Ectodermal cell (in vitro differentiated cells): ENCODE results near the gene PRDM1.

ENCODE experiments used
- H3K27ac ChIP-seq: 2 replicates; pipeline ENCODE4 v1.7.0; 2013; ENCODE audit warnings: mild to moderate bottlenecking, low read depth, low read length; ENCODE audit not compliant: insufficient read depth, poor library complexity, severe bottlenecking
- H3K27me3 ChIP-seq: 2 replicates; pipeline ENCODE4 v1.7.0; 2013; ENCODE audit warnings: mild to moderate bottlenecking, low read length; ENCODE audit not compliant: insufficient read depth, control insufficient read depth, poor library complexity, severe bottlenecking
- H3K36me3 ChIP-seq: one replicate; pipeline ENCODE4 v1.7.0; 2013; ENCODE audit warnings: low read length; ENCODE audit not compliant: control insufficient read depth, insufficient read depth
- H3K4me1 ChIP-seq: one replicate; pipeline ENCODE4 v1.7.0; 2013; ENCODE audit warnings: low read length; ENCODE audit not compliant: control insufficient read depth, insufficient read depth
- H3K4me3 ChIP-seq: 2 replicates; pipeline ENCODE4 v1.7.0; 2013; ENCODE audit warnings: low read depth, low read length, control low read depth; ENCODE audit not compliant: insufficient read depth
- H3K9me3 ChIP-seq: 2 replicates; pipeline ENCODE4 v1.7.0; 2013; ENCODE audit warnings: mild to moderate bottlenecking, low read length, moderate library complexity; ENCODE audit not compliant: control insufficient read depth
- WGBS, 2 experiments: methylation state at CpG; one replicate each; pipeline ENCODE4 v1.1.7; 2013; ENCODE audit warnings: missing lambda C conversion rate in 2 of 2; 5-methylcytosine and 5-hydroxymethylcytosine counted together

Gene PRDM1

GRCh38 chr6:106053484-106054205, 32.5 kb upstream of the PRDM1 start:
- no peaks in the 10 kb centered on the region for H3K9me3 ChIP-seq
- no peak overlapping the region for H3K4me3 ChIP-seq
- no peaks in the 10 kb centered on the region for H3K36me3 ChIP-seq
- no peak overlapping the region for H3K27ac ChIP-seq
- peaks cover 12% of the 10 kb centered on the region for H3K4me1 ChIP-seq
- WGBS, 2 experiments, result 75 to 83% methylated on average over 3 of the region's 3 CpGs
- H3K27me3 ChIP-seq, result no peaks in the 10 kb centered on the region

DNA sequence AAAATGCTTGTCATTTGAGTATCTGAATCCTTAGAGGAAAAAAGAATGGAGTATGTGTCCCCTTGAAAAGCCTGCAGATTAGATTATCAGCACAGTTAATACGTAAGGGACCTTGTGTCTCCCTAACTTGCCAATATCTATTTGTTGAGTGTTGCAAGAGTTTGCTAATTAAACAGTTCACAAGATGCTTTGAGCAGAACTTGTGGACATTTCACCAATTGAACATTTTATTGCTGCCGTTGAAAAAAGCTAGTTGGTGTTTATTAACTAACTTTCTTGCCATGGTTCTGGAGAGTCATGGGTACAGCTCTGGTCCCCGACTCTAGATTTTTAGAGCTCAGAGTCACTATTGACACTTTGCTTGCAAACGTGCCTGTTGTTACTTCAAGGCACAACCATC, 30.6 kb upstream of the PRDM1 start:
- Histone ChIP-seq H3K27me3 (no peaks in the 10 kb centered on the region), H3K9me3 (no peaks in the 10 kb centered on the region), H3K4me1 (peaks cover 12% of the 10 kb centered on the region), H3K4me3 (no peak overlapping the region), H3K27ac (no peak overlapping the region), H3K36me3 (no peaks in the 10 kb centered on the region)
- 82 to 94% methylated on average over 4 of the region's 4 CpGs for WGBS, 2 experiments

- 37 to 41% methylated on average over 5 of the region's 5 CpGs for whole genome bisulfite sequencing, 2 experiments
- Histone ChIP-seq H3K27ac (no peak overlapping the region), H3K9me3 (no peaks in the 10 kb centered on the region), H3K4me3 (no peak overlapping the region), H3K27me3 (no peaks in the 10 kb centered on the region), H3K4me1 (peaks cover 8% of the 10 kb centered on the region), H3K36me3 (no peaks in the 10 kb centered on the region)
These were observed 29.9 kb upstream of the PRDM1 start for GRCh38 chr6:106056060-106056745.

DNA sequence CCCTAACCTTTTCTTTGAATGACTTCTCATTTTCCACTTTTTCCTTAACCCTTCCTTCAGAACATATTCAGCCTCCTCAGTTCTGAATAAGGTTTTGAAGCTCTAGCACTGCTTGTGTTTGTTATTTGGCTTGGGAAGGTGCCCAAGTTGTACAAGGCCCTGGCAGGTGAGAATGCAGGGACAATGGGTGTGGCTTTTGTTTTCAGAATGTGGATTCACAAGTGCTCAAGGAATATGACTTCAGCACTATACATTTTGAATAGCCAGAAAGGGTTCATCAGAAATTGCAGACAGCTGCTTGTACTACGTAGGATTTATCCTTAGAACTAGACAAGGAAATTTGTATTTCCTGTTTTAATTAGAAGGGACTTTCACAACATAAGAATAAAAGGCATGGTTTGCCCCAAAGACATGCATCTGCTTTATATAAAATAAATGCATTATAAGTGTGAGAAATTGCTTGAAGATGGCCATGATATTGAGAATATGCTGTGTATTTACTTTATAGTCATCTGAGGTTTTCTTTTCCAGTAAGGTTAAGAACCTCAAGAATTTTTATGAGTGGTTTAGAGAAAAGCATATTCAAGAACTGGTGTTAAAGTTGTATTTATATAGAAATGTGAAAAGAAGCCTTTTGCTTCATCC, 29.3 kb upstream of the PRDM1 start:
- no peaks in the 10 kb centered on the region for H3K9me3 ChIP-seq
- 100% methylated on average over 1 of the region's 1 CpG; no CpG with 5 or more reads in 1 of the 2 experiments for whole genome bisulfite sequencing, 2 experiments
- H3K4me1 ChIP-seq, result peaks cover 1% of the 10 kb centered on the region
- H3K27ac ChIP-seq, result no peak overlapping the region
- H3K4me3 ChIP-seq, result no peak overlapping the region
- H3K27me3 ChIP-seq, result no peaks in the 10 kb centered on the region
- H3K36me3 ChIP-seq, result no peaks in the 10 kb centered on the region

GRCh38 chr6:106059331-106059730, 26.8 kb upstream of the PRDM1 start:
- no peak overlapping the region for H3K27ac ChIP-seq
- 89 to 94% methylated on average over 2 of the region's 2 CpGs for WGBS, 2 experiments
- no peaks in the 10 kb centered on the region for H3K36me3 ChIP-seq
- no peaks in the 10 kb centered on the region for H3K9me3 ChIP-seq
- H3K27me3 ChIP-seq, result no peaks in the 10 kb centered on the region
- H3K4me3 ChIP-seq, result no peak overlapping the region
- H3K4me1 ChIP-seq, result no peaks in the 10 kb centered on the region

- H3K27ac ChIP-seq, result no peak overlapping the region
- 94 to 95% methylated on average over 3 of the region's 3 CpGs for WGBS, 2 experiments
- H3K36me3 ChIP-seq, result no peaks in the 10 kb centered on the region
- no peaks in the 10 kb centered on the region for H3K9me3 ChIP-seq
- no peaks in the 10 kb centered on the region for H3K4me1 ChIP-seq
- H3K27me3 ChIP-seq, result no peaks in the 10 kb centered on the region
- H3K4me3 ChIP-seq, result no peak overlapping the region
These were observed 26.0 kb upstream of the PRDM1 start for GRCh38 chr6:106060167-106060566.

DNA sequence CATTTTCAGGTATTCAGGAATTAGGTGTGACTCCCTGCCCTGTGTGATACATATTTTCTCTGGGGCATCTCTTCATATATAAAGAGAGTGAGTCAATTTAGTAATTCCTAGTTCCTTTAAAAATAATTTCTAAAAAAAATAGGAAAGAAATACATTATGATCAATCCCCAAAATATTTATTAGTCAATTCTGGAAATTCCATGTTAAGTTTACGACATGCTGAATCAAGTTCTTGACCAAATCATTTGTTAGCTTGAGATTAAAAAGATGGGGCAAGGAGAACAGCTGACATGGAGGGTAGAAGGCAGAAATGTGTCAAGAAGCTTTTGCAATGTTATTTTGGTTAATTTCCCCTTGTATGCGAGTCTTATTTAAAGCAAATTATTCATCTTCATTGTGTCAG, 22.7 kb upstream of the PRDM1 start:
- 95 to 100% methylated on average over 2 of the region's 2 CpGs for WGBS, 2 experiments
- Histone ChIP-seq H3K27ac (no peak overlapping the region), H3K36me3 (no peaks in the 10 kb centered on the region)

DNA sequence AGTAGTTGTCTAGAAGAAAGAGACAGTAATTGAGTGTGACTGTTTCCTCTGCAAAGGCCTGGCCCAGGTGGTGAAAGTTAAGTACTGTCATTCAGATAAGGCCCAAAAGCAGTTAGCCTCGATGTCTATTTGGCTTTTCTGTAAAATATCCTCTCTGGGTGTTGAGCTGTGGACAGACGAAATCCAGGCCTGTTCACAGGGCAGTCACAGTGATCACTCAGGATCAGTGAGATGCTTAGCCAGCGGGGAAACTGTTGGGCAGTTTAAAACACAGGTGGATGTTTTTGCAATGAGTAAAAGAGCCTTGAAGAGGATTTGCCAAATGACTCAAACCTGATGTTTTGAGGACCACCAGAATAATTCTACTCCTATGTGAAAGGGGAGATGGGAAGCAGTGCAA, 22.0 kb upstream of the PRDM1 start:
- Histone ChIP-seq H3K4me3 (no peak overlapping the region), H3K4me1 (no peaks in the 10 kb centered on the region), H3K9me3 (no peaks in the 10 kb centered on the region), H3K27ac (no peak overlapping the region), H3K36me3 (no peaks in the 10 kb centered on the region), H3K27me3 (no peaks in the 10 kb centered on the region)
- WGBS, 2 experiments, result 90% methylated on average over 3 of the region's 3 CpGs

More for the DNA sequence above, 22.7 kb upstream of the PRDM1 start:
- H3K4me3 ChIP-seq, result no peak overlapping the region
- no peaks in the 10 kb centered on the region for H3K9me3 ChIP-seq
- H3K4me1 ChIP-seq, result no peaks in the 10 kb centered on the region
- no peaks in the 10 kb centered on the region for H3K27me3 ChIP-seq

DNA sequence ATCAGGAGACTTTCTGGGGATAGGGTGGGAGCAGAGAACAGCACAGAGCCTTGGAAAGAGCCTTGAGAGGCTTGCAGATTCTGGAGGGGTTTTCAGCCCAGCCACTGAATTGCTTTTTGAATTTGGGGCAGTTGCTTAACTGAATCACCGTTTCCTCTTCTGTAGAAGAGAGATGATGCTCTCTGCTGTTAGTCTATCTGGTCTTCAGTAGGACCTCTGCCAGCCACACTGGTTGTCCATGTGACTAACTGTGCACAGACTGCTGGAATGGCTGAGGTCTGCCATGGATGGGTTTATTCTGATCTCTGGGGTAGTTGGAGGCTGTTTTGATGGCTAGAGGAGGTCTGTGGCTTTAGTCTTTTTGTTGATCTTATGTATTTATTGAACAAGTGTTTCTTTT, 21.4 kb upstream of the PRDM1 start:
- H3K36me3 ChIP-seq, result no peaks in the 10 kb centered on the region
- no peaks in the 10 kb centered on the region for H3K4me1 ChIP-seq
- no peaks in the 10 kb centered on the region for H3K9me3 ChIP-seq
- no peak overlapping the region for H3K27ac ChIP-seq
- no peak overlapping the region for H3K4me3 ChIP-seq
- no peaks in the 10 kb centered on the region for H3K27me3 ChIP-seq
- 52 to 54% methylated on average over 1 of the region's 1 CpG for WGBS, 2 experiments

DNA sequence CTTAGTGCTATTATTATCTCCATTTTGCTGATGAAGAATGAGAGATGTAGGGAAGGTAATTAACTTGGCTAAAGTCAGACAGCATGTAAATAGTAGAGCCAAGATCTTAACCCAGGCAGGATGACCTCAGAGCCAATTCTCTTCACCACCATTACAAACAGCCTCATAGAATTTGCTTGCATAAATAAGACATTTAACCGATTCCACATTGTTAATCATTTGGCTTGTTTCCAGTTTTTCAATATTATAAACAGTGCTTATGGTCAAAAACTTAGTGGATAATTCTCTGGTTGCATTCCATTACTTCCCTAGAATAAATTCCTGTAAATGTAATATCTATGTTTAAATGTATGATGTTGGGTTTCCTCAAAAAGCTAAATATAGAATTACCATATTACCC, 19.1 kb upstream of the PRDM1 start:
- WGBS, 2 experiments, result 86 to 100% methylated on average over 1 of the region's 1 CpG
- Histone ChIP-seq H3K27ac (no peak overlapping the region), H3K27me3 (no peaks in the 10 kb centered on the region), H3K9me3 (no peaks in the 10 kb centered on the region), H3K4me1 (no peaks in the 10 kb centered on the region), H3K4me3 (no peak overlapping the region), H3K36me3 (no peaks in the 10 kb centered on the region)
